GM19035 (cell line): ENCODE results near the gene SYVN1.

Source experiments
- ATAC-seq: cut with Tn5 transposase; IDR thresholded peaks from one replicate; pipeline ENCODE4 v1.9.1; 2021; ENCODE audit not compliant: unreplicated experiment

The SYVN1 gene

GRCh38 chr11:65112546-65113360, 21.6 kb downstream of the SYVN1 start:
- peak; percentile 29 for ATAC-seq

GRCh38 chr11:65111744-65112545, 22.4 kb downstream of the SYVN1 start, which contains the start of gene TM7SF2:
TSS of gene TM7SF2 (plus strand) at chr11:65111872. CDS start at chr11:65112016, 144 bp downstream.
- peak; percentile 54 for ATAC-seq

- ATAC-seq: no peak
Measured at GRCh38 chr11:65111159-65111743, 23.1 kb downstream of the SYVN1 start.

GRCh38 chr11:65110354-65110861, 23.9 kb downstream of the SYVN1 start:
- ATAC-seq: no peak

GRCh38 chr11:65109231-65110198, 24.8 kb downstream of the SYVN1 start:
- no peak for ATAC-seq

- no peak for ATAC-seq
Measured at GRCh38 chr11:65108469-65109123, 25.7 kb downstream of the SYVN1 start.

- ATAC-seq: no peak
Measured at GRCh38 chr11:65107751-65108468, 26.4 kb downstream of the SYVN1 start.

GRCh38 chr11:65107078-65107477, 27.2 kb downstream of the SYVN1 start:
- no peak for ATAC-seq

- ATAC-seq: no peak
Measured at GRCh38 chr11:65104628-65105027, 29.7 kb downstream of the SYVN1 start.

GRCh38 chr11:65103476-65103875, 30.8 kb downstream of the SYVN1 start:
- ATAC-seq: no peak

GRCh38 chr11:65102142-65103095, 31.9 kb downstream of the SYVN1 start:
- ATAC-seq: no peak

GRCh38 chr11:65100674-65101350, 33.5 kb downstream of the SYVN1 start:
- no peak for ATAC-seq

- ATAC-seq: no peak
Measured at GRCh38 chr11:65096926-65097325, 37.4 kb downstream of the SYVN1 start.

- peak; percentile 82 for ATAC-seq
Measured at GRCh38 chr11:65095974-65096806, 38.1 kb downstream of the SYVN1 start, which contains the start of gene VPS51. TSS of gene VPS51 (plus strand) at chr11:65096214. CDS start at chr11:65096251, 37 bp downstream.

- no peak for ATAC-seq
Measured at GRCh38 chr11:65095427-65095826, 38.9 kb downstream of the SYVN1 start.

GRCh38 chr11:65090628-65091027, 43.7 kb downstream of the SYVN1 start:
- no peak for ATAC-seq
